Right lobe of liver (tissue), 4 donors: ENCODE data around the gene ELMOD1.

Source experiments
- CTCF ChIP-seq, 4 donors: fragments of 200-600 bp in 3 of 4; fragments of 450-650 bp in 1 of 4; IDR thresholded peaks; one replicate each; pipeline versions ENCODE4 v1.5.1 to v1.8.0; 2016 to 2022; ENCODE audit warnings: antibody characterized with exemption in 4 of 4, mild to moderate bottlenecking in 2 of 4
- POLR2A ChIP-seq: fragments of 450-650 bp; IDR thresholded peaks from one replicate; pipeline ENCODE4 v1.6.1; 2017; ENCODE audit warnings: antibody characterized with exemption, mild to moderate bottlenecking
- donor health status: DM: no; HTN: no; CAD: no.
- donor health status: DM: no; HTN: no; CAD: no.
- donor health status: DM: no; HTN: yes; CAD: no.

- TF ChIP-seq CTCF (IDR thresholded peaks at IDR 0.05) (no peak), POLR2A (no peak)
Measured at GRCh38 chr11:107679255-107680024, 88.5 kb downstream of the ELMOD1 start.
